ENCODE measurements around the gene ACMSD. TPM values are rescaled to one million over a fixed set of nuclear protein-coding genes. Genes with fewer than 3 reads are reported as not detected.
A peak's percentile ranks its signal among the peaks of the same experiment; 100 is the strongest.
"Not testable (repeated sequence)": the region's sequence is repeated elsewhere in the genome, so short reads cannot be mapped to it uniquely, and the experiment has no call there.

The ACMSD gene
- polyA plus RNA-seq, 4 donors = 1.1 to 40.9 (median 31.7) TPM

DNA sequence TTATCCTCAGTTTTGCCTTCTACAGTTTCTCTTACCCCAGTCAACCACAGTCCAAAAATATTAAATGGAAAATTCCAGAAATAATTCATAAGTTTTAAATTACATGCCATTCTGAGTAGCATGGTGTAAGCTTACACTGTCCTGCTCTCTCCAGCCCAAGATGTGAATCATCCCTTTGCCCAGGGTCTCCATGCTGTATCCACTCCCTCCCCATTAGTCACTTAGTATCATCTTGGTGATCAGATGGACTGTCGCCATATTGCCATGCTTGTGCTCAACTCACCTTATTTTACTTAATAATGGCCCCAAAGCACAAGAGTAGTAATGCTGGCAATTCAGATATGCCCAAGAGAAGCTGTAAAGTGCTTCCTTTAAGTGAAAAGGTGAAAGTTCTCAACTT is 61.7 kb downstream of the ACMSD start:
- DNase-seq (ENCODE audit: low read depth in 4 of 4, low spot score in 3 of 4) = no peak

DNA sequence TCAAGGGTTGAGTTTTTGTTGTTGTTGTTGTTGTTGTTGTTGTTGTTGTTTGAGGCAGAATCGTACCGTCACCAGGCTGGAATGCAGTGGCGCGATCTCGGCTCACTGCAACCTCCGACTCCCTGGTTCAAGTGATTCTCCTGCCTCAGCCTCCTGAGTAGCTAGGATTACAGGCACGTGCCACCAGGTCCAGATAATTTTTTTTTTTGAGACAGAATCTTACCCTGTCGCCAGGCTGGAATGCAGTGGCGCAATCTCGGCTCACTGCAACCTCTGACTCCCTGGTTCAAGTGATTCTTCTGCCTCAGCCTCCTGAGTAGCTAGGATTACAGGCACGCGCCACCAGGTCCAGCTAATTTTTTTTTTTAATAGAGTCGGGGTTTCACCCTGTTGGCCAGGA is 65.3 kb downstream of the ACMSD start:
- not testable (repeated sequence) for DNase-seq (ENCODE audit: low read depth in 4 of 4, low spot score in 3 of 4)

GRCh38 chr2:134905168-134905567 is 66.8 kb downstream of the ACMSD start:
- DNase-seq (ENCODE audit: low read depth in 4 of 4, low spot score in 3 of 4) = no peak

- no peak for DNase-seq (ENCODE audit: low read depth in 4 of 4, low spot score in 3 of 4)
These were observed 68.3 kb downstream of the ACMSD start for GRCh38 chr2:134906726-134907125.

- DNase-seq (ENCODE audit: low read depth in 4 of 4, low spot score in 3 of 4) = not testable (repeated sequence)
These were observed 69.2 kb downstream of the ACMSD start for GRCh38 chr2:134907441-134908116.

- no peak for DNase-seq (ENCODE audit: low read depth in 4 of 4, low spot score in 3 of 4)
These were observed 72.5 kb downstream of the ACMSD start for GRCh38 chr2:134910763-134911399.

DNA sequence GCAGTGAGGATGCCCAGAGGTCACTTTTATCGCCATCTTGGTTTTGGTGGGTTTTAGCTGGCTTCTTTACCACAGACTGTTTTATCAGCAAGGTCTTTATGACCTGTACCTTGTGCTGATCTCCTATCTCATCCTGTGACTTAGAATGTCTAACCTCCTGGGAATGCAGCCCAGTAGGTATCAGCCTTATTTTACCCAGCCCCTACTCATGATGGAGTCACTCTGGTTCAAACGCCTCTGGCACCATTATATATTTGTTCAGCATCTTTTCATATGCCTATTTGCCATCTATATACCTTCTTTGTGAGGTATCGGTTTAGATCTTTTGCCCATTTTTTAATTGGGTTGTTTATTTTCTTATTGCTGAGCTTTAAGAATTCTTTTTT is 73.0 kb downstream of the ACMSD start:
- DNase-seq (ENCODE audit: low read depth in 4 of 4, low spot score in 3 of 4) = no peak

DNA sequence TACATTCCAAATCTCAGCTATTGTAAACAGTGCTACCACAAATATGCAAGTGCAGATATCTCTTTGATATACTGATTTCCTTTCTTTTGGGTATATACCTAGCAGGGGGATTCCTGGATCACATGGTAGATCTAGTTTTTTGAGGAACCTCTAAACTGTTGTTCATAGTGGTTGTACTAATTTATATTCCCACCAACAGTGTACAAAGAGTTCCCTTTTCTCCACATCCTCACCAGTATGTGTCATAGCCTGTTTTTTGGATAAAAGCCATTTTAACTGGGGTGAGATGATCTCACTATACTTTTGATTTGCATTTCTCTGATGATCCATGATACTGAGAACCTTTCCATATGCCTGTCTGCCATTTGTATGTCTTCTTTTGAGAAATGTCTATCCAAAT is 73.9 kb downstream of the ACMSD start:
- no peak for DNase-seq (ENCODE audit: low read depth in 4 of 4, low spot score in 3 of 4)

DNA sequence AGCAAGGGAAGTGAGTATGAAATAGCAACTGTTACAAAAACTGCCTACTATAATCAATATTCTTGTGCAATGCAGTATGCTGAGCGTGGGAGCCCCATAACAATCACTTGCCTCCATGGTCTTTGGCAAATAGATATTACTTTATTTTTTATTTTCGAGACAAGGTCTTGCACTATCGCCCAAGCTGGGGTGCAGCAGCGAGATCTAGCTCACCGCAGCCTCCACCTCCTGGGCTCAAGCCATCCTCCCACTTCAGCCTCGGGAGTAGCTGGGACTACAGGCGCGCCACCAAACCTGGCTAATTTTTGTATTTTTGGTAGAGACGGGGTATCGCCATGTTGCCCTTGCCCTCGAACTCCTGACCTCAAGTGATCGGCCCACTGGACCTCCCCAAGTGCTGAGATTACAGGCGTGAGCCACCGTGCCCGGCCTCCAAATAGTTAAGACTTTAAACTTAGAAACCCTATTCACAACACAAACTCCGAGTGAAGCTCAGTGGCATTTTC is 79.0 kb downstream of the ACMSD start:
- DNase-seq (ENCODE audit: low read depth in 4 of 4, low spot score in 3 of 4) = peak in 1 of 4 donors; percentile 20

DNA sequence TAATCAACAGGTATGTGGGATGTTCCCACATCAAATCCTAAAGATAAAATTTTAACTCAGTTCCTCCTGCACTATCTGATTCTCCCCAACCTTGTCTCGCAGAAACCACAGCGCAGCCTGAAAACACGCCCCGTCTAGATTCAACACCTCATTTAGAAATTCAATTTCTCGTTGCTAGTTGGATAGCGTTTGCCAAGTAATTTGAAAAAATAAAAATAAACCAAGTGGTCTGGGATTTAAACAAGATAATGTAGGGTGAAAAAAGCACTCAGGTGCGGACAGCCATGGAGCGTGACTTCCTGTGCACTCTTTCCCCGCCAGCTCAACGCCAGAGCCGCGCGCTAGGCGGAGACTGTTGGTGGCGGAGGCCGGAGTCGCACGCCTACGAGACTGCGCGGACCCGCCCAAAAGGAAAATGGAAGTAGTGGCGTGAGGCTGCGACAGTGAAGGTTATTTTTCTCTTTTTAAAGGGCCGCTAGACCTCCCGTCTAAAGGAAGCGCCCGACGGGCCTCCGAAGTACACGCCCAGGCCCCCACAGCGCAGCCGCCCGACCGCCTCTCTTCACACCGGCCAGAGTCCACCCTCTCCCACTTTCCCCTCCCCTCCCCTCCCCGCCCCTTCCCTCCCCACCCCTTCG is 79.6 kb downstream of the ACMSD start:
- peak; percentile 78 to 87 (median 81) for DNase-seq (ENCODE audit: low read depth in 4 of 4, low spot score in 3 of 4)

DNA sequence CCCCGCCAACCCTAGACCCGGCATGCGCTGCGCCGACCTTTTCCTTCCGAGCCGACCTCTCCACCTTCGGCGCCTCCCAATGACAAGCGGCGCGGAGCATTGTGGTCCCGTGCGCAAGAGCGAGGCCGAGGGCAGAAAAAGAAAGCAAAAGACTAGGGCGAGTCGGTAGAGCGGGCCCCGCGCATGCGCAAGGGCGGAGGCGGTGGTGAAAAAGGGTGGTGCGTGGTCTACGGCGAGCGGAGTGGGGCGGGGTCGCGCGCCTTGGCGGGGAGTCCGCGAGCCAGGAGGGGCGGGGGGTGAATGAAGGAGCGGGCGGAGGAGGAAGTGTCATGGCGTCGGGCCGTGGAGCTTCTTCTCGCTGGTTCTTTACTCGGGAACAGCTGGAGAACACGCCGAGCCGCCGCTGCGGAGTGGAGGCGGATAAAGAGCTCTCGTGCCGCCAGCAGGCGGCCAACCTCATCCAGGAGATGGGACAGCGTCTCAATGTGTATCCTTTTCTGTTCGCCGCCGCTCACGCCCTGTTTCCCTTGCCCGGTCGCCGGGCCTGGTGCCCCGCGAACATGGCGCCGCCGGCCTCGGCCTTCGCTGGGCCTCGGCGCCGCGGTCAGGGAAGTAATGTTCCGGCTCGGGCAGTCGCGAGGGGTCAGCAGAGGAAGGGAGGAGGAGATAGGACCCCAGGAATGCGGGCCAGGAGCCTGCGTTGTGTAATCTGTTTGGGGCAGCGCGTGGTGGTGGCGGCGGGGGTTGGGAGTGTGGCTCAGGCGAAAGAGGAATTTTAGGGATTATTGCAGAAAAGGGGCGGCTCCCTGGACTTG is 80.3 kb downstream of the ACMSD start, which contains the start of gene CCNT2:
Gene CCNT2, plus strand, starts transcription at position 297 of the 815 bp plus-strand sequence. Its CDS starts 33 bp downstream, at position 330.
- DNase-seq (ENCODE audit: low read depth in 4 of 4, low spot score in 3 of 4) = peak; percentile 94 to 98 (median 98)

DNA sequence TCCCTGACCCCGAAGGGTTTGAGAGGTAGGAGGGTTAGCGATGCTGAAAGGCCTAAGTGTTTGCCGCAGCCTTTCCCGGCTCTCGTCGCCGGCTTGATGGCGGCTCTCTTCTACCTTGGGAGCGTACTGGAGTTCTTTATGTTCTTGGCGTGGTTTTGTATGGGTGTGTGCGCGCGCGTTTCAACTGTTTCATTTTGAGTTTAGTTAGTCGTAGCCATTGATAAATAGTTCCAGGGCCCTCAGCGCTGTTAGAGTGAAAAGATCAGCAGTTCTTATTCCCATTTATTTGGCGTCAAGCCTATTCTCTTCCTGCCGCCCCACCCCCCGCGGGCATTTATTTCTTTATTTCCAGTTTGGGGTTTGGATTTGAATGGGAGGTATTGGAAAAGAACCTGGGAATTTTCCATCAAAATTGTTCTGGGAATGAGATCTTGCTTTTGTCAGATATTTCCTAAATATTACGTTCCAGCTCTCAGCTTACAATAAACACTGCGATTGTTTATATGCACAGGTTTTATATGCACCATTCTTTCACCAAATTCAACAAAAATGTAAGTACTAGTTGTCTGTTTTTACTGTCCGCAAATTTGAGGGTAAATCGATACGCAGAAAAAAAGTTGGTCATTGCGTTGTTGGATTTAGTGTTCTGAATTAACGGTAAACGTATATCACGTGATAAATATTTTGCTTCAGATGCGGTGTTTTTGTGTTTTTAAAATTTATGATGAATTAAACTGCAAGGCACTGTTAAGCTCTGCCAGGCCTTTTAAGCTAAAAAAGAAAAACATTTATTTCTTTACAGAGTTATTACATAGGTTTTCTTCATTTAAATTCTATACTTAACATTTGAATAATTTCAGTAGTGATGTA is 81.2 kb downstream of the ACMSD start:
- peak in 3 of 4 donors; percentile 16 to 17 (median 16) for DNase-seq (ENCODE audit: low read depth in 4 of 4, low spot score in 3 of 4)

- DNase-seq (ENCODE audit: low read depth in 4 of 4, low spot score in 3 of 4) = no peak
These were observed 86.5 kb downstream of the ACMSD start for GRCh38 chr2:134924912-134925311.

DNA sequence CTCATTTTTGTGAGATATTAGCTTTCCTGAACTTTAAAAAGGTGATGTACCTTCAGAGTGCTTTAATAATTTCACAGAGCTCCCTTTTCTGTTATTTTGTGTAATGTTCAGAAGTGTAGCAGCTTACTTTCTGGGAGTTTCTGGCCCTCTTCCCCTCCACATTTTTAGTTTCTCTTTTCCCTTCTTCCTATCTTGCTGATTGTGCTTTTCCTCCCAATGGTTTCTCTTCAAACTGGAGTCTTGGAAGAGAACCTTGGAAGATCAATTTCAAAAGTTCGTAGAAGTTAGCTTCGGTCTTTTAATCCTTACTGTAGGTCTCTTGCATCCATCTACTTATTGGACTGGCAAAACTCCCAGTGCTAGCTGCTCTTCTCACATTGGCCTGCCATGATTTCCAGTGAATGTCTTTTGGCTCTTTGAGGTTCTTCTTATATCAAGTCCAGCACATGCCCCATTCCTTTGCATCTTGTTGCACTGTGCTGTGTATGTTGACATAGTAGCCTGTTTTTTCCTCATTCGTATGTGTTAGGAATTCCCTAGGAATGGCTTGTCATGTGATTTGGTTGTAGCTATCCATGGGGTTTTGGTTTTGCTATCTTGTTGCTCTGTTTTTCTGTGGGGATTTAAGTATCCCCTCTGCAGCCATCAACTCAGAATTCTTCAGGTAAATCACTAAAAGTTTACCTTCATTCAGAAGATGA is 88.0 kb downstream of the ACMSD start:
- no peak for DNase-seq (ENCODE audit: low read depth in 4 of 4, low spot score in 3 of 4)

GRCh38 chr2:134927195-134927594 is 88.8 kb downstream of the ACMSD start:
- no peak for DNase-seq (ENCODE audit: low read depth in 4 of 4, low spot score in 3 of 4)

DNA sequence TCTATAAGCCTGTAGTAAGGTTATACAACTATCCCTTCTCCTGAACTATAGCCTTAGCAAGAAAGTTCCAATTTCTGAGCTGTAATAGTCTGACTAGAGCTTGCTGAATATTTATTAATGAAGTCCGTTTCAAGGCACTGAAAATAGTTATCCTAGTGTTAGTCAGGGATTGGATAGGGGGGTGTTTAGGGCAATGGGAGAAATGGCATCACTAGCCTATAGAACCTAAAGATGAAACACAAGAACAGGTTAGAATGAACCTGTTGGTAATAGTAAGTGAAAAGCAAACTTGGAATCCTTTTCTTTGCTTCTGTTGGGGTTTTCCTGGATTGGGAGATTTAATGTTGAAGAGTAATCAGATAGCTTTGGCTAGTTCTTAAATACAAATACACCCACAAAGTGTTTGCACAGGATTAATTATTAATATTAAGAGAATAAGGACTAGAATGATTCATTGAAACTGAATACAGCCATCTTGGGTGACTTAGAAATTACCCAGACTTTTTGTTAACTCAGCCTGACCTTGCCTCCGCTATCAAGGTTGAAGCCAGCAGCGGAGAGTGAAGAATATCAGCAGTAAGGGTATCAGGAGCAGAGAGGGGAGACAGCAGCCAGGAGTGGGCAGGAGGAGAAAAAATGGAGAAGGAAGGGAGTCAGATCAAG is 94.6 kb downstream of the ACMSD start:
- no peak for DNase-seq (ENCODE audit: low read depth in 4 of 4, low spot score in 3 of 4)

DNA sequence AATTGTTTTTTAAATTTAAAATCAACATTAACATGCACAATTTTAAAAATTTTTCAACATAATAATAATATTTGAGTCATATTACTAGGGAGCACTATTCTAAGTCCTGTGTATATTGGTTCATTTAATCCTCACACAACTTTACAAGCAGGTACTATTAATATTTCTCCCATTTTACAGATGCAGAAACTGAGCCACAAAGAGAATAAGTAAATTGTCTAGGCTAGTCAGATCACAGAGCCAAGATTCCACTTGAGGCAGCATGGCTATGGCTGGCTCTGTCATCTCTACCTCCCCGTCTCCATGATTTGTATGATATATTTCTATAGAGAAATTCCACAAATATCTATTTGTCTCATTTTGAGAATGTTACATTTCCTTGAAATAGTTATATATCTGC is 95.3 kb downstream of the ACMSD start:
- no peak for DNase-seq (ENCODE audit: low read depth in 4 of 4, low spot score in 3 of 4)

- DNase-seq (ENCODE audit: low read depth in 4 of 4, low spot score in 3 of 4) = no peak
These were observed 95.7 kb downstream of the ACMSD start for GRCh38 chr2:134934150-134934549.

DNA sequence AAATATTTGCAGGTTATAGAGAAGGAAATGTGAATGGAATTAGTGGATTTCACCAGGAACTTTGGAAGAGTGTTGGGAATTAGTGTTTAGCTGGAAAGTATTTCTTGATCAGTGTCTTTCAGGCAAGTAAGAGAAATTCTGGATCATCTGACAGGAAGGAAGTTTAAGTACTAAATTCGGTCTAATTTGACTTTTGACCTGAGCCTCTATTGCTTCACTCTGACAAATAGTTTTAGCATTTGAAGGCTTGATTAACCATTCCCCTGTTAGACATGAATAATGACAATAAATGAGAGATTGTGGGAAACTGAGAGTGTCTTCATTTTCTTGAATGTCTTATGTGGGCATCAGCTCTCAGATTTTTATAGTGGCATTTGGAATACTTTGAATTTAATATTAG is 96.2 kb downstream of the ACMSD start:
- DNase-seq (ENCODE audit: low read depth in 4 of 4, low spot score in 3 of 4) = no peak
